Stimulated activated CD4-positive, alpha-beta T cell treated with anti-CD3 and anti-CD28 coated beads, TNF-alpha, amount 100 ng/mL, for 24 hours (primary cell): Measurements from ENCODE around the gene OR3A3.

ENCODE experiments used
- DNase-seq, 3 experiments: peaks; one replicate each; pipeline ENCODE4 v3.0.0-alpha.2; 2020; ENCODE audit warnings: low read depth in 3 of 3

Gene OR3A3

GRCh38 chr17:3472137-3472536 lies 61.0 kb downstream of the OR3A3 start:
- DNase-seq: no peak
